GM10248 (cell line): ENCODE results near the gene GLRX3.

ENCODE experiments used
- CTCF ChIA-PET: fragments of 300-600 bp; sonication (Branson Sonifier 250); formaldehyde crosslinking; extraction: SDS; loops from one replicate; lab custom pipeline; 2021; ENCODE audit warnings: antibody characterized with exemption; lab: Yijun Ruan, JAX
- POLR2A ChIA-PET: fragments of 350-650 bp; sonication (Branson Sonifier 250); formaldehyde crosslinking; extraction: SDS; loops from one replicate; lab custom pipeline; 2020; ENCODE audit warnings: antibody characterized with exemption; lab: Yijun Ruan, JAX
- DNase-seq: peaks from one replicate; pipeline ENCODE4 v3.0.0; 2012; ENCODE audit errors: extremely low spot score
- CTCF ChIP-seq: IDR thresholded peaks from 2 replicates; pipeline ENCODE4 v1.5.1; 2012; ENCODE audit warnings: mild to moderate bottlenecking, low read depth; ENCODE audit errors: extremely low read depth, missing control alignments, control extremely low read depth

Gene GLRX3

GRCh38 chr10:130190055-130190736, 54.0 kb downstream of the GLRX3 start:
- ChIA-PET POLR2A (no interaction called here), CTCF (interaction anchor here (0.6 to 4.5 kb wide), 14 partner anchors 8 to 1710 kb away, joined by 3 to 36 read pairs (median 4); no protein-coding TSS in a partner anchor)
- peak; percentile 100 for TF ChIP-seq CTCF
- peak; percentile 93 for DNase-seq

GRCh38 chr10:130190737-130191115, 54.5 kb downstream of the GLRX3 start:
- POLR2A ChIA-PET = no interaction called here
- no peak for TF ChIP-seq CTCF
- no peak for DNase-seq
- CTCF ChIA-PET = interaction anchor here (0.6 to 4.5 kb wide), 11 partner anchors 8 to 1709 kb away, joined by 3 to 36 read pairs (median 4); no protein-coding TSS in a partner anchor

- DNase-seq = no peak
- no peak for TF ChIP-seq CTCF
- ChIA-PET CTCF (interaction anchor here (0.6 to 4.5 kb wide), 9 partner anchors 9 to 1709 kb away, joined by 3 to 36 read pairs (median 4); no protein-coding TSS in a partner anchor), POLR2A (no interaction called here)
These were observed 55.2 kb downstream of the GLRX3 start for GRCh38 chr10:130191380-130191779.

GRCh38 chr10:130192276-130192848, 56.2 kb downstream of the GLRX3 start:
- DNase-seq = no peak
- no peak for TF ChIP-seq CTCF
- ChIA-PET POLR2A (no interaction called here), CTCF (interaction anchor here (4.5 kb wide), 1 partner anchor 1683 kb away, joined by 36 read pairs; no protein-coding TSS in a partner anchor)

- no peak for DNase-seq
- no peak for TF ChIP-seq CTCF
- POLR2A ChIA-PET = no interaction called here
- CTCF ChIA-PET = no interaction called here
These were observed 56.8 kb downstream of the GLRX3 start for GRCh38 chr10:130193033-130193432.

- DNase-seq = peak; percentile 11
- no peak for TF ChIP-seq CTCF
- ChIA-PET POLR2A (no interaction called here), CTCF (no interaction called here)
These were observed 57.5 kb downstream of the GLRX3 start for GRCh38 chr10:130193493-130194193.
